ENCODE data around the gene LRP10. TPM values are rescaled to one million over a fixed set of nuclear protein-coding genes. Genes with fewer than 3 reads are reported as not detected.

The LRP10 gene
- polyA plus RNA-seq, 1 donor from 2014 or later, result 0.22 TPM

DNA sequence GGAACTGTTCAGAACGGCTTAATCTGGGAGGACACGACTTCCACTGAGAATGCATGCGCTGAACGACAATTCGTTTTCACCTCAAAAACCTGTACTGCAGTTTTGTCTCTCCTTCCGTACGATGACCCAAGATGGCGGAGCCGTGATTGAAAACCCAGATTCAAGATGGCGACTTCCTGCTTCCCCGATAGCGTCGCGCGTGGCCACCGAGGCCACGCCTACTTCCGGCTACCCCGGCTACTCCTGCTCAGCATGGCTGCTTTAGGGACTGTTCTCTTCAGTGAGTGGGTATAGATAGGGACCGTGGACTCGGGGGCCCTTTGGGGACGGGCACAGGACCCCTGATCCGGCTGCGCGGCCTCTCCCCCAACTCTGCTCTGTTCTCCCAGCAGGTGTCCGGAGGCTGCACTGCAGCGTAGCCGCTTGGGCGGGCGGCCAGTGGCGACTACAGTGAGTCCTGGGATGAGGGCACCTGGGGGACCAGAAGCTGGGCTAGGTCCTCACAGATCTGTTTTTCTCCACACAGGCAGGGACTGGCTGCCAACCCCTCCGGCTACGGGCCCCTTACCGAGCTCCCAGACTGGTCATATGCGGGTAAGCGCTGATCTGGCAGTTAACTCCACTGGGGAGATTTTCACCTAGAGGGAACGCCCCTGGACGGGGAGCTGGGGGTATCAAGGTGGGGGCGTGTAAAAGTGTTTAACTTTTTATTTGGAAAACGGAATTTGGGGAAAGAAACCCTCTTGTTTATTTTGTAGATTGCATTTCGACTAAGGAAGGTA, 41.7 kb upstream of the LRP10 start, which contains the start of gene MRPL52:
TSS of gene MRPL52 (plus strand) at position 227 of the 782 bp plus-strand sequence. CDS start at position 253, 26 bp downstream.
- peak within 1 kb of the TSS; percentile 98 for H3K4me3 ChIP-seq (ENCODE audit: low read length)
- peak within 1 kb of the TSS; percentile 89 for H2AFZ ChIP-seq (ENCODE audit: low read depth, low read length)
- H3K79me2 ChIP-seq (replicated peaks; ENCODE audit: insufficient read depth, low read length), result peaks cover 11% of the 10 kb centered on the region
- H3K36me3 ChIP-seq (ENCODE audit: insufficient read depth, low read length), result peaks cover 5% of the 10 kb centered on the region
- no peaks in the 10 kb centered on the region for H3K27me3 ChIP-seq (ENCODE audit: insufficient read depth, low read depth, low read length)
- H4K20me1 ChIP-seq (ENCODE audit: insufficient read depth), result no peaks in the 10 kb centered on the region
- H3K4me2 ChIP-seq (ENCODE audit: low read length), result peak within 1 kb of the TSS; percentile 92
- peak within 1 kb of the TSS; percentile 85 for H3K9ac ChIP-seq (ENCODE audit: low read length)
- H3K9me3 ChIP-seq (ENCODE audit: low read length), result no peaks in the 10 kb centered on the region
- H3K9me2 ChIP-seq (ENCODE audit: insufficient read depth, low read length), result no peaks in the 10 kb centered on the region
- TF ChIP-seq RAD21 (conservative IDR thresholded peaks at IDR 0.05) (no peak), SMC3 (conservative IDR thresholded peaks at IDR 0.05; ENCODE audit: poor library complexity) (peak; percentile 49), EZH2 (IDR thresholded peaks at IDR 0.05; ENCODE audit: borderline replicate concordance, insufficient read depth, low read length, poor library complexity, severe bottlenecking) (no peak), TAF1 (IDR thresholded peaks at IDR 0.05; ENCODE audit: low read depth) (no peak), POLR2AphosphoS5 (IDR thresholded peaks at IDR 0.05) (peak; percentile 64), MXI1 (conservative IDR thresholded peaks at IDR 0.05; ENCODE audit: poor library complexity, severe bottlenecking) (peak; percentile 93), EP300 (conservative IDR thresholded peaks at IDR 0.05; ENCODE audit: poor library complexity, severe bottlenecking) (peak; percentile 17)
- TF ChIP-seq, protein P1, sequence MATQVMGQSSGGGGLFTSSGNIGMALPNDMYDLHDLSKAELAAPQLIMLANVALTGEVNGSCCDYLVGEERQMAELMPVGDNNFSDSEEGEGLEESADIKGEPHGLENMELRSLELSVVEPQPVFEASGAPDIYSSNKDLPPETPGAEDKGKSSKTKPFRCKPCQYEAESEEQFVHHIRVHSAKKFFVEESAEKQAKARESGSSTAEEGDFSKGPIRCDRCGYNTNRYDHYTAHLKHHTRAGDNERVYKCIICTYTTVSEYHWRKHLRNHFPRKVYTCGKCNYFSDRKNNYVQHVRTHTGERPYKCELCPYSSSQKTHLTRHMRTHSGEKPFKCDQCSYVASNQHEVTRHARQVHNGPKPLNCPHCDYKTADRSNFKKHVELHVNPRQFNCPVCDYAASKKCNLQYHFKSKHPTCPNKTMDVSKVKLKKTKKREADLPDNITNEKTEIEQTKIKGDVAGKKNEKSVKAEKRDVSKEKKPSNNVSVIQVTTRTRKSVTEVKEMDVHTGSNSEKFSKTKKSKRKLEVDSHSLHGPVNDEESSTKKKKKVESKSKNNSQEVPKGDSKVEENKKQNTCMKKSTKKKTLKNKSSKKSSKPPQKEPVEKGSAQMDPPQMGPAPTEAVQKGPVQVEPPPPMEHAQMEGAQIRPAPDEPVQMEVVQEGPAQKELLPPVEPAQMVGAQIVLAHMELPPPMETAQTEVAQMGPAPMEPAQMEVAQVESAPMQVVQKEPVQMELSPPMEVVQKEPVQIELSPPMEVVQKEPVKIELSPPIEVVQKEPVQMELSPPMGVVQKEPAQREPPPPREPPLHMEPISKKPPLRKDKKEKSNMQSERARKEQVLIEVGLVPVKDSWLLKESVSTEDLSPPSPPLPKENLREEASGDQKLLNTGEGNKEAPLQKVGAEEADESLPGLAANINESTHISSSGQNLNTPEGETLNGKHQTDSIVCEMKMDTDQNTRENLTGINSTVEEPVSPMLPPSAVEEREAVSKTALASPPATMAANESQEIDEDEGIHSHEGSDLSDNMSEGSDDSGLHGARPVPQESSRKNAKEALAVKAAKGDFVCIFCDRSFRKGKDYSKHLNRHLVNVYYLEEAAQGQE (IDR thresholded peaks at IDR 0.05; ENCODE audit: borderline replicate concordance), result peak; percentile 36
- TF ChIP-seq, protein P2, sequence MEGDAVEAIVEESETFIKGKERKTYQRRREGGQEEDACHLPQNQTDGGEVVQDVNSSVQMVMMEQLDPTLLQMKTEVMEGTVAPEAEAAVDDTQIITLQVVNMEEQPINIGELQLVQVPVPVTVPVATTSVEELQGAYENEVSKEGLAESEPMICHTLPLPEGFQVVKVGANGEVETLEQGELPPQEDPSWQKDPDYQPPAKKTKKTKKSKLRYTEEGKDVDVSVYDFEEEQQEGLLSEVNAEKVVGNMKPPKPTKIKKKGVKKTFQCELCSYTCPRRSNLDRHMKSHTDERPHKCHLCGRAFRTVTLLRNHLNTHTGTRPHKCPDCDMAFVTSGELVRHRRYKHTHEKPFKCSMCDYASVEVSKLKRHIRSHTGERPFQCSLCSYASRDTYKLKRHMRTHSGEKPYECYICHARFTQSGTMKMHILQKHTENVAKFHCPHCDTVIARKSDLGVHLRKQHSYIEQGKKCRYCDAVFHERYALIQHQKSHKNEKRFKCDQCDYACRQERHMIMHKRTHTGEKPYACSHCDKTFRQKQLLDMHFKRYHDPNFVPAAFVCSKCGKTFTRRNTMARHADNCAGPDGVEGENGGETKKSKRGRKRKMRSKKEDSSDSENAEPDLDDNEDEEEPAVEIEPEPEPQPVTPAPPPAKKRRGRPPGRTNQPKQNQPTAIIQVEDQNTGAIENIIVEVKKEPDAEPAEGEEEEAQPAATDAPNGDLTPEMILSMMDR (IDR thresholded peaks at IDR 0.05; ENCODE audit: poor library complexity, severe bottlenecking), result no peak
- H3F3A ChIP-seq (ENCODE audit: insufficient read depth, low read length, poor library complexity, severe bottlenecking), result no peaks in the 10 kb centered on the region
- peak within 1 kb of the TSS; percentile 65 for H3K27ac ChIP-seq (ENCODE audit: low read length)

DNA sequence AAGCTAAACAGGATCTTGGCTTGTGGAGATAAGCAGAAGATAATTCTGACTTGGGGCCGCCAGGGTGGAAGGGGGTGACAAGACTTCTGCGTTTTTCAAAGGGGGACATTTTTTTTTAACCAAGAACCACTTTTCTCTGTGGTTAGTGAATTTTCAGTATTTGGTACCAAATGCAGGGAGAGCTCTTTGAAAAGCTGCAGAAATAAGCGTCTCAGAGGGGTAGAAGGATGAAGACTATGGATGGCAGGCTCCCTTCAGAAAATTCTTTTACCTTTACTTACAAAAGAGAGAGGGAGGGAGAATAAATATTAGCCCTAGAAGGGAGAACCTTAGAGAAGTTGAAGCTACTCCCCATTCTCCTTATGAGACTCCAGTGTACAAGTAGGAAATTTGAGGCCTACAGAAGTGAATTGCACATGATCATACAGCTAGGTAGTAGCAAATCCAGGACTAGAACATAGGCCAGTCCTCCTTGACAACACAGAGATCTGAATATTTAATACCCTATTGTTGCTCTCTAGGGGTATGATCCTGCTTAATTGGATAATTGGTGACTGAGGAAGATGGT, 41.0 kb upstream of the LRP10 start:
- Histone ChIP-seq H3K79me2 (replicated peaks; ENCODE audit: insufficient read depth, low read length) (peaks cover 11% of the 10 kb centered on the region), H3K9me2 (ENCODE audit: insufficient read depth, low read length) (no peaks in the 10 kb centered on the region), H3F3A (ENCODE audit: insufficient read depth, low read length, poor library complexity, severe bottlenecking) (no peaks in the 10 kb centered on the region), H3K27me3 (ENCODE audit: insufficient read depth, low read depth, low read length) (peaks cover 3% of the 10 kb centered on the region), H3K4me2 (ENCODE audit: low read length) (peak overlapping the region; percentile 92), H3K36me3 (ENCODE audit: insufficient read depth, low read length) (peaks cover 5% of the 10 kb centered on the region), H3K9ac (ENCODE audit: low read length) (peak overlapping the region; percentile 85), H4K20me1 (ENCODE audit: insufficient read depth) (no peaks in the 10 kb centered on the region), H3K9me3 (ENCODE audit: low read length) (no peaks in the 10 kb centered on the region), H3K27ac (ENCODE audit: low read length) (no peak overlapping the region), H3K4me3 (ENCODE audit: low read length) (peak overlapping the region; percentile 98), H2AFZ (ENCODE audit: low read depth, low read length) (peak overlapping the region; percentile 54)
- no peak for TF ChIP-seq SMC3 (conservative IDR thresholded peaks at IDR 0.05; ENCODE audit: poor library complexity)
- no peak for TF ChIP-seq EP300 (conservative IDR thresholded peaks at IDR 0.05; ENCODE audit: poor library complexity, severe bottlenecking)
- no peak for TF ChIP-seq TAF1 (IDR thresholded peaks at IDR 0.05; ENCODE audit: low read depth)
- TF ChIP-seq, protein P1 (IDR thresholded peaks at IDR 0.05; ENCODE audit: borderline replicate concordance), result no peak
- no peak for TF ChIP-seq RAD21 (conservative IDR thresholded peaks at IDR 0.05)
- TF ChIP-seq EZH2 (IDR thresholded peaks at IDR 0.05; ENCODE audit: borderline replicate concordance, insufficient read depth, low read length, poor library complexity, severe bottlenecking), result no peak
- TF ChIP-seq, protein P2 (IDR thresholded peaks at IDR 0.05; ENCODE audit: poor library complexity, severe bottlenecking), result no peak
- no peak for TF ChIP-seq MXI1 (conservative IDR thresholded peaks at IDR 0.05; ENCODE audit: poor library complexity, severe bottlenecking)

Data from neural cell (in vitro differentiated cells).